DND-41 (cell line): ENCODE results near the gene KCNAB1.
"Not testable (repeated sequence)": the region's sequence is repeated elsewhere in the genome, so short reads cannot be mapped to it uniquely, and the experiment has no call there.

Source experiments
- ATAC-seq: fragments of 200-7000 bp; cut with Tn5 transposase; 3 replicates; pipeline ENCODE4 v1.9.1; 2021; ENCODE audit warnings: low read depth; ENCODE audit not compliant: insufficient read depth
- DNase-seq: peaks from one replicate; pipeline ENCODE4 v3.0.0-alpha.2; 2020
- H2AFZ ChIP-seq: 2 replicates; pipeline ENCODE4 v1.6.0; 2012; ENCODE audit warnings: low read depth, low read length
- H3K27ac ChIP-seq: 2 replicates; pipeline ENCODE4 v1.5.1; 2012; ENCODE audit warnings: low read length, inconsistent platforms
- H3K27me3 ChIP-seq: fragments of 200-600 bp; sonication (generic); 2 replicates; pipeline ENCODE4 v1.6.0; 2012; ENCODE audit warnings: low read length, mild to moderate bottlenecking, inconsistent platforms; ENCODE audit not compliant: insufficient read depth, poor library complexity
- H3K36me3 ChIP-seq: 2 replicates; pipeline ENCODE4 v1.5.1; 2012; ENCODE audit warnings: low read length, inconsistent platforms; ENCODE audit not compliant: insufficient read depth
- H3K4me1 ChIP-seq: 2 replicates; pipeline ENCODE4 v1.5.1; 2012; ENCODE audit warnings: mild to moderate bottlenecking, low read length; ENCODE audit not compliant: insufficient read depth
- H3K4me2 ChIP-seq: 2 replicates; pipeline ENCODE4 v1.6.0; 2012; ENCODE audit warnings: mild to moderate bottlenecking, moderate library complexity, low read length, inconsistent platforms; ENCODE audit not compliant: insufficient read depth
- H3K4me3 ChIP-seq, 2 experiments: fragments of 200-600 bp in 1 of 2; shearing (Covaris generic) in 1 of 2; 2 replicates each; pipeline ENCODE4 v1.5.1; 2012 to 2016; ENCODE audit warnings: inconsistent platforms in 2 of 2, low read length in 2 of 2, mild to moderate bottlenecking in 2 of 2, low read depth in 1 of 2, moderate library complexity in 1 of 2
- H3K79me2 ChIP-seq: 2 replicates; pipeline ENCODE4 v1.6.0; 2012; ENCODE audit warnings: low read length, inconsistent platforms; ENCODE audit not compliant: insufficient read depth
- H3K9ac ChIP-seq: 2 replicates; pipeline ENCODE4 v1.6.0; 2012; ENCODE audit warnings: low read depth, mild to moderate bottlenecking, inconsistent platforms, low read length, moderate library complexity
- H3K9me3 ChIP-seq: 2 replicates; pipeline ENCODE4 v1.5.1; 2012; ENCODE audit warnings: low read length, moderate library complexity, mild to moderate bottlenecking, inconsistent platforms; ENCODE audit not compliant: insufficient read depth, severe bottlenecking
- H4K20me1 ChIP-seq: 2 replicates; pipeline ENCODE4 v1.6.0; 2012; ENCODE audit warnings: low read length; ENCODE audit not compliant: insufficient read depth
- CTCF ChIP-seq: IDR thresholded peaks from 2 replicates; pipeline ENCODE4 v1.5.1; 2012; ENCODE audit warnings: borderline replicate concordance, low read length, moderate library complexity, mild to moderate bottlenecking; ENCODE audit not compliant: poor library complexity, severe bottlenecking; ENCODE audit errors: extremely low read depth
- EZH2 ChIP-seq: IDR thresholded peaks from 3 replicates; pipeline ENCODE4 v1.6.1; 2012; ENCODE audit warnings: borderline replicate concordance, low read depth, mild to moderate bottlenecking, moderate library complexity, low read length, inconsistent platforms; ENCODE audit not compliant: severe bottlenecking

KCNAB1 gene

GRCh38 chr3:156120528-156121251 is at the start of gene KCNAB1:
Gene KCNAB1 (plus strand): TSS chr3:156120578.
- no peak within 1 kb of the TSS for H3K4me3 ChIP-seq
- DNase-seq: no peak
- no peak for ATAC-seq
- H4K20me1 ChIP-seq: no peaks in the 10 kb centered on the region
- H3K79me2 ChIP-seq: no peaks in the 10 kb centered on the region
- no peak within 1 kb of the TSS for H3K9ac ChIP-seq
- no peak within 1 kb of the TSS for H3K27ac ChIP-seq
- TF ChIP-seq CTCF (no peak), EZH2 (no peak)
- H3K36me3 ChIP-seq: no peaks in the 10 kb centered on the region
- no peaks in the 10 kb centered on the region for H3K9me3 ChIP-seq
- H3K27me3 ChIP-seq: peaks cover 7% of the 10 kb centered on the region
- no peaks in the 10 kb centered on the region for H3K4me1 ChIP-seq
- H3K4me2 ChIP-seq: no peak within 1 kb of the TSS
- H2AFZ ChIP-seq: no peak within 1 kb of the TSS

- Histone ChIP-seq H3K4me2 (no peak overlapping the region), H3K36me3 (no peaks in the 10 kb centered on the region), H3K27ac (no peak overlapping the region), H4K20me1 (no peaks in the 10 kb centered on the region), H3K4me3 (no peak overlapping the region), H3K79me2 (no peaks in the 10 kb centered on the region), H3K27me3 (no peaks in the 10 kb centered on the region), H3K9ac (no peak overlapping the region), H2AFZ (no peak overlapping the region), H3K4me1 (no peaks in the 10 kb centered on the region), H3K9me3 (no peaks in the 10 kb centered on the region)
- DNase-seq: no peak
- TF ChIP-seq CTCF (no peak), EZH2 (no peak)
- ATAC-seq: no peak
These were observed 49.3 kb upstream of the KCNAB1 start for GRCh38 chr3:156071031-156071430.

GRCh38 chr3:156072950-156073657 is 47.3 kb upstream of the KCNAB1 start:
- not testable (repeated sequence) for H3K4me3 ChIP-seq, H3K4me2 ChIP-seq, H3K79me2 ChIP-seq, H3K36me3 ChIP-seq, H3K4me1 ChIP-seq, H3K27me3 ChIP-seq, H3K9me3 ChIP-seq, H2AFZ ChIP-seq, ATAC-seq, H3K9ac ChIP-seq, DNase-seq, H4K20me1 ChIP-seq, H3K27ac ChIP-seq

GRCh38 chr3:156090126-156090525 is 30.3 kb upstream of the KCNAB1 start:
- Histone ChIP-seq H3K27me3 (peaks cover 11% of the 10 kb centered on the region), H3K9me3 (no peaks in the 10 kb centered on the region), H3K4me1 (no peaks in the 10 kb centered on the region), H3K36me3 (no peaks in the 10 kb centered on the region), H3K4me3 (no peak overlapping the region), H3K9ac (no peak overlapping the region), H3K79me2 (no peaks in the 10 kb centered on the region), H2AFZ (no peak overlapping the region), H3K27ac (no peak overlapping the region), H4K20me1 (no peaks in the 10 kb centered on the region), H3K4me2 (no peak overlapping the region)
- ATAC-seq (no peak), DNase-seq (no peak)
- TF ChIP-seq CTCF (no peak), EZH2 (no peak)
